ENCODE measurements around the gene COQ8A. TPM values are rescaled to one million over a fixed set of nuclear protein-coding genes. Genes with fewer than 3 reads are reported as not detected.

Gene COQ8A
- total RNA-seq, 1 experiment from 2014 or later = 24.6 TPM

GRCh38 chr1:227037121-227037520 is 97.0 kb downstream of the COQ8A start:
- intact Hi-C loops (cut with micrococcal nuclease; ENCODE audit: unreplicated experiment) = no loop called here
- Mint-ChIP-seq H3K4me1 (ENCODE audit: low read depth, unreplicated experiment) (no peaks in the 10 kb centered on the region), H3K4me3 (ENCODE audit: low read depth, unreplicated experiment) (no peak overlapping the region), H3K27me3 (ENCODE audit: unreplicated experiment) (no peaks in the 10 kb centered on the region), H3K27ac (ENCODE audit: unreplicated experiment) (no peak overlapping the region), H3K36me3 (ENCODE audit: insufficient read depth, unreplicated experiment) (no peaks in the 10 kb centered on the region), H3K9me3 (ENCODE audit: low read depth, unreplicated experiment) (no peaks in the 10 kb centered on the region)
- no peak for DNase-seq
- no TSS peak for BruUV-seq (replicated peaks)
- no peak for TF ChIP-seq CTCF (IDR thresholded peaks at IDR 0.05; ENCODE audit: unreplicated experiment)
- CTCF ChIA-PET = no interaction called here

Other genes starting within 250 kb of the COQ8A start
- gene ITPKB, start 201.0 kb upstream of the COQ8A start, total RNA-seq (2022) = 9.8 and 11.8 TPM in 2 replicates
- gene PSEN2, start 69.7 kb upstream of the COQ8A start, total RNA-seq (2022) = 24.2 and 26.8 TPM in 2 replicates